Fibroblast of lung (primary cell): ENCODE data around the gene TMPRSS4.

Experiments used
- CTCF ChIP-seq, 2 donors: IDR thresholded peaks in 1 of 2; conservative IDR thresholded peaks in 1 of 2; 1 replicate in 1 of 2; 2 replicates in 1 of 2; pipeline ENCODE4 v1.5.1; 2011 to 2012; ENCODE audit warnings: low read length in 2 of 2, control low read depth in 1 of 2, inconsistent platforms in 1 of 2, low read depth in 1 of 2, mild to moderate bottlenecking in 1 of 2
- EZH2 ChIP-seq: IDR thresholded peaks from 2 replicates; pipeline ENCODE4 v1.5.1; 2012; ENCODE audit warnings: low read length, control low read depth, mild to moderate bottlenecking; ENCODE audit errors: missing control alignments

- TF ChIP-seq CTCF (conservative IDR thresholded peaks at IDR 0.05 in 1 of 2, IDR thresholded peaks at IDR 0.05 in 1 of 2; ENCODE audit: low read depth in 1 of 2, low read length in 2 of 2) (no peak), EZH2 (no peak)
Observed at GRCh38 chr11:118106789-118107335, 30.0 kb downstream of the TMPRSS4 start.
